GM10266 (cell line): Measurements from ENCODE around the gene ITSN1.

ENCODE experiments used
- DNase-seq: peaks from one replicate; pipeline ENCODE4 v3.0.0; 2012; ENCODE audit errors: extremely low spot score
- CTCF ChIP-seq: IDR thresholded peaks from 2 replicates; pipeline ENCODE4 v1.5.1; 2012; ENCODE audit warnings: mild to moderate bottlenecking, low read depth; ENCODE audit not compliant: control insufficient read depth, insufficient read depth; ENCODE audit errors: missing control alignments

ITSN1 gene

GRCh38 chr21:33825419-33825818 lies 183.1 kb downstream of the ITSN1 start:
- TF ChIP-seq CTCF, result no peak

GRCh38 chr21:33825915-33826314 lies 183.6 kb downstream of the ITSN1 start:
- DNase-seq, result no peak
- TF ChIP-seq CTCF, result no peak

More at GRCh38 chr21:33825419-33825818, 183.1 kb downstream of the ITSN1 start:
- DNase-seq, result no peak

GRCh38 chr21:33828083-33828482 lies 185.8 kb downstream of the ITSN1 start:
- no peak for TF ChIP-seq CTCF
- DNase-seq, result no peak

- TF ChIP-seq CTCF, result no peak
- no peak for DNase-seq
These were observed 186.3 kb downstream of the ITSN1 start for GRCh38 chr21:33828577-33828976.

GRCh38 chr21:33829844-33830243 lies 187.5 kb downstream of the ITSN1 start:
- no peak for TF ChIP-seq CTCF
- no peak for DNase-seq

GRCh38 chr21:33831962-33832659 lies 189.8 kb downstream of the ITSN1 start:
- no peak for DNase-seq

More at GRCh38 chr21:33831962-33832659, 189.8 kb downstream of the ITSN1 start:
- TF ChIP-seq CTCF, result no peak
